Astrocyte (in vitro differentiated cells and primary cell): ENCODE results near the gene PSMD1. TPM values are rescaled to one million over a fixed set of nuclear protein-coding genes. Genes with fewer than 3 reads are reported as not detected.
A peak's percentile ranks its signal among the peaks of the same experiment; 100 is the strongest.

Experiments
- DNase-seq: peaks from one replicate; pipeline ENCODE4 v3.0.0-alpha.2; 2010; ENCODE audit warnings: low read depth
- FAIRE-seq: peaks from 2 replicates; lab custom pipeline; 2011; peaks lifted over from hg19 to GRCh38; lab: Jason Lieb, UNC
- H2AFZ ChIP-seq: 2 replicates; pipeline ENCODE4 v1.6.0; 2012; ENCODE audit warnings: low read depth, low read length, inconsistent platforms
- H3K27ac ChIP-seq: 2 replicates; pipeline ENCODE4 v1.5.1; 2011; ENCODE audit warnings: low read depth, low read length, inconsistent platforms
- H3K27me3 ChIP-seq: 2 replicates; pipeline ENCODE4 v1.6.0; 2011; ENCODE audit warnings: low read length, inconsistent platforms; ENCODE audit not compliant: insufficient read depth
- H3K36me3 ChIP-seq: 2 replicates; pipeline ENCODE4 v1.5.1; 2011; ENCODE audit warnings: low read length, inconsistent platforms; ENCODE audit not compliant: insufficient read depth
- H3K4me1 ChIP-seq: 2 replicates; pipeline ENCODE4 v1.5.1; 2011; ENCODE audit warnings: low read length, inconsistent platforms; ENCODE audit not compliant: insufficient read depth
- H3K4me2 ChIP-seq: 2 replicates; pipeline ENCODE4 v1.6.0; 2012; ENCODE audit warnings: low read length, inconsistent platforms
- H3K4me3 ChIP-seq: 2 replicates; pipeline ENCODE4 v1.5.1; 2011; ENCODE audit warnings: low read depth, mild to moderate bottlenecking, low read length, inconsistent platforms; ENCODE audit not compliant: insufficient read depth
- H3K79me2 ChIP-seq: 2 replicates; pipeline ENCODE4 v1.6.0; 2012; ENCODE audit warnings: mild to moderate bottlenecking, low read length, inconsistent platforms; ENCODE audit not compliant: insufficient read depth
- H3K9ac ChIP-seq: 2 replicates; pipeline ENCODE4 v1.6.0; 2012; ENCODE audit warnings: mild to moderate bottlenecking, low read length, inconsistent platforms
- H3K9me3 ChIP-seq: 2 replicates; pipeline ENCODE4 v1.5.1; 2012; ENCODE audit warnings: low read depth, mild to moderate bottlenecking, low read length, inconsistent platforms; ENCODE audit not compliant: insufficient read depth
- H4K20me1 ChIP-seq: 2 replicates; pipeline ENCODE4 v1.6.0; 2012; ENCODE audit warnings: low read length, inconsistent platforms; ENCODE audit not compliant: insufficient read depth
- H3K27ac Mint-ChIP-seq: one replicate; pipeline ENCODE4 v1.8.0; 2021; ENCODE audit warnings: mild to moderate bottlenecking, mixed read lengths; ENCODE audit not compliant: unreplicated experiment
- H3K27me3 Mint-ChIP-seq: one replicate; pipeline ENCODE4 v1.8.0; 2021; ENCODE audit warnings: low read depth, mixed read lengths; ENCODE audit not compliant: unreplicated experiment
- H3K36me3 Mint-ChIP-seq: one replicate; pipeline ENCODE4 v1.8.0; 2021; ENCODE audit warnings: low read depth, mixed read lengths; ENCODE audit not compliant: unreplicated experiment
- H3K4me1 Mint-ChIP-seq: one replicate; pipeline ENCODE4 v1.8.0; 2021; ENCODE audit warnings: low read depth, mixed read lengths; ENCODE audit not compliant: unreplicated experiment
- H3K4me3 Mint-ChIP-seq: one replicate; pipeline ENCODE4 v1.8.0; 2021; ENCODE audit warnings: mild to moderate bottlenecking, moderate library complexity, mixed read lengths; ENCODE audit not compliant: unreplicated experiment
- H3K9me3 Mint-ChIP-seq: one replicate; pipeline ENCODE4 v1.8.0; 2021; ENCODE audit warnings: mild to moderate bottlenecking, mixed read lengths; ENCODE audit not compliant: unreplicated experiment
- CTCF ChIP-seq: IDR thresholded peaks from 2 replicates; pipeline ENCODE4 v1.5.1; 2011; ENCODE audit warnings: low read depth, mild to moderate bottlenecking, inconsistent platforms, low read length, moderate library complexity; ENCODE audit not compliant: insufficient read depth
- EZH2 ChIP-seq: IDR thresholded peaks from 2 replicates; pipeline ENCODE4 v1.6.1; 2012; ENCODE audit warnings: mild to moderate bottlenecking, low read length, inconsistent platforms; ENCODE audit not compliant: insufficient read depth
- total RNA-seq: library from RNA; stranded (reverse); gene quantifications from 2 replicates; pipeline ENCODE4 v1.2.1, GENCODE V29; 2021

Gene PSMD1
- total RNA-seq, 1 donor from 2014 or later: 151 TPM

GRCh38 chr2:231034291-231034882, 22.3 kb upstream of the PSMD1 start:
- H3K4me1 Mint-ChIP-seq: peaks cover 2% of the 10 kb centered on the region
- H3K36me3 Mint-ChIP-seq: no peaks in the 10 kb centered on the region
- H3K9me3 Mint-ChIP-seq: peaks cover 2% of the 10 kb centered on the region
- Histone ChIP-seq H3K36me3 (no peaks in the 10 kb centered on the region), H3K9me3 (no peaks in the 10 kb centered on the region), H3K9ac (no peak overlapping the region), H3K4me2 (no peak overlapping the region), H2AFZ (no peak overlapping the region), H3K4me1 (no peaks in the 10 kb centered on the region), H3K79me2 (no peaks in the 10 kb centered on the region), H4K20me1 (no peaks in the 10 kb centered on the region), H3K27ac (no peak overlapping the region), H3K4me3 (no peak overlapping the region), H3K27me3 (peaks cover 57% of the 10 kb centered on the region)
- no peak overlapping the region for H3K4me3 Mint-ChIP-seq
- FAIRE-seq (no peak), DNase-seq (no peak)
- no peak for TF ChIP-seq EZH2
- TF ChIP-seq CTCF: no peak
- H3K27me3 Mint-ChIP-seq: peaks cover 64% of the 10 kb centered on the region
- H3K27ac Mint-ChIP-seq: no peak overlapping the region

GRCh38 chr2:231036131-231036530, 20.5 kb upstream of the PSMD1 start:
- Mint-ChIP-seq H3K27ac (no peak overlapping the region), H3K36me3 (no peaks in the 10 kb centered on the region), H3K27me3 (peaks cover 71% of the 10 kb centered on the region), H3K4me1 (peaks cover 2% of the 10 kb centered on the region), H3K4me3 (no peak overlapping the region), H3K9me3 (peaks cover 6% of the 10 kb centered on the region)
- no peaks in the 10 kb centered on the region for H3K4me1 ChIP-seq
- peaks cover 65% of the 10 kb centered on the region for H3K27me3 ChIP-seq
- H3K9ac ChIP-seq: no peak overlapping the region
- H3K4me3 ChIP-seq: no peak overlapping the region
- DNase-seq (no peak), FAIRE-seq (no peak)
- H3K9me3 ChIP-seq: no peaks in the 10 kb centered on the region
- H3K4me2 ChIP-seq: no peak overlapping the region
- TF ChIP-seq EZH2 (no peak), CTCF (no peak)
- H2AFZ ChIP-seq: no peak overlapping the region
- no peaks in the 10 kb centered on the region for H3K79me2 ChIP-seq
- H4K20me1 ChIP-seq: no peaks in the 10 kb centered on the region
- no peak overlapping the region for H3K27ac ChIP-seq
- H3K36me3 ChIP-seq: no peaks in the 10 kb centered on the region

- H3K27ac Mint-ChIP-seq: no peak overlapping the region
- Histone ChIP-seq H3K36me3 (no peaks in the 10 kb centered on the region), H3K4me1 (no peaks in the 10 kb centered on the region), H3K27ac (no peak overlapping the region), H3K79me2 (no peaks in the 10 kb centered on the region), H3K4me2 (no peak overlapping the region), H3K4me3 (no peak overlapping the region), H4K20me1 (no peaks in the 10 kb centered on the region), H3K9me3 (no peaks in the 10 kb centered on the region), H3K27me3 (peaks cover 64% of the 10 kb centered on the region), H3K9ac (no peak overlapping the region), H2AFZ (no peak overlapping the region)
- no peak for DNase-seq
- no peak for FAIRE-seq
- peak overlapping the region; percentile 62 for H3K4me3 Mint-ChIP-seq
- H3K9me3 Mint-ChIP-seq: peaks cover 6% of the 10 kb centered on the region
- TF ChIP-seq EZH2 (no peak), CTCF (no peak)
- peaks cover 69% of the 10 kb centered on the region for H3K27me3 Mint-ChIP-seq
- no peaks in the 10 kb centered on the region for H3K36me3 Mint-ChIP-seq
- peaks cover 2% of the 10 kb centered on the region for H3K4me1 Mint-ChIP-seq
Observed at GRCh38 chr2:231036578-231037106, 20.0 kb upstream of the PSMD1 start.
